Measurements from ENCODE around the gene IQCN. TPM values are rescaled to one million over a fixed set of nuclear protein-coding genes. Genes with fewer than 3 reads are reported as not detected.

IQCN gene
- total RNA-seq, 1 experiment from 2014 or later: 0.61 TPM

- no peak for TF ChIP-seq USF2 (CRISPR knock-in tag; IDR thresholded peaks at IDR 0.05)
- TF ChIP-seq USF1 (CRISPR knock-in tag; IDR thresholded peaks at IDR 0.05): no peak
- no peak for TF ChIP-seq ETV6 (CRISPR knock-in tag; IDR thresholded peaks at IDR 0.05)
- TF ChIP-seq AFF4 (CRISPR knock-in tag; IDR thresholded peaks at IDR 0.05; ENCODE audit: borderline replicate concordance): no peak
- no peak for TF ChIP-seq ZNF121 (CRISPR knock-in tag; IDR thresholded peaks at IDR 0.05)
- no peak for TF ChIP-seq ZBTB43 (CRISPR knock-in tag; IDR thresholded peaks at IDR 0.05)
- no peak for TF ChIP-seq MYBL2 (CRISPR knock-in tag; IDR thresholded peaks at IDR 0.05)
- no peak for TF ChIP-seq ZNF423 (CRISPR knock-in tag; IDR thresholded peaks at IDR 0.05)
- TF ChIP-seq JUN (CRISPR knock-in tag; IDR thresholded peaks at IDR 0.05): no peak
- TF ChIP-seq CTCF (IDR thresholded peaks at IDR 0.05): no peak
- TF ChIP-seq PRRX2 (CRISPR knock-in tag; IDR thresholded peaks at IDR 0.05): 0 out of 2 replicates have a peak, but pooled peaks have one; percentile 38
- no peak for TF ChIP-seq ATF6 (CRISPR knock-in tag; IDR thresholded peaks at IDR 0.05)
Observed at GRCh38 chr19:18280247-18281081, 6.2 kb upstream of the IQCN start (continued).

- H3K9me3 Mint-ChIP-seq: no peaks in the 10 kb centered on the region
- H3K4me3 Mint-ChIP-seq: peak overlapping the region; percentile 96
- ChIA-PET POLR2A (interaction anchor here (0.6 to 5.1 kb wide), 29 partner anchors 8 to 1106 kb away, joined by 3 to 200 read pairs (median 7); partner anchors contain the start of genes GDF15, LSM4, MPV17L2 and RAB3A), CTCF (interaction anchor here (0.5 to 6.8 kb wide), 79 partner anchors 8 to 1305 kb away, joined by 3 to 240 read pairs (median 5); partner anchors contain the start of genes ARRDC2, ELL, GDF15 and LSM4)
- H3K36me3 Mint-ChIP-seq: peaks cover 12% of the 10 kb centered on the region
- ATAC-seq (peak; percentile 67), DNase-seq (ENCODE audit: low spot score) (peak; percentile 96)
- no peaks in the 10 kb centered on the region; the same call in 1 of the 2 replicates for H3K27me3 Mint-ChIP-seq (ENCODE audit: low read depth)
- peak overlapping the region; percentile 99 for H3K27ac Mint-ChIP-seq
- H3K4me1 Mint-ChIP-seq: peaks cover 22% of the 10 kb centered on the region
- TF ChIP-seq KAT7 (CRISPR knock-in tag; IDR thresholded peaks at IDR 0.05; ENCODE audit: borderline replicate concordance) (no peak), AR (CRISPR knock-in tag; IDR thresholded peaks at IDR 0.05) (0 out of 2 replicates have a peak, but pooled peaks have one; percentile 19), USF1 (CRISPR knock-in tag; IDR thresholded peaks at IDR 0.05) (0 out of 2 replicates have a peak, but pooled peaks have one; percentile 5), TCF7 (CRISPR knock-in tag; IDR thresholded peaks at IDR 0.05; ENCODE audit: low read depth) (no peak), ZMAT4 (CRISPR knock-in tag; IDR thresholded peaks at IDR 0.05) (no peak)
Observed at GRCh38 chr19:18279516-18280246, 5.4 kb upstream of the IQCN start.

Measured in WTC11 (cell line).